ENCODE measurements around the gene AEBP1.

Gene AEBP1

DNA sequence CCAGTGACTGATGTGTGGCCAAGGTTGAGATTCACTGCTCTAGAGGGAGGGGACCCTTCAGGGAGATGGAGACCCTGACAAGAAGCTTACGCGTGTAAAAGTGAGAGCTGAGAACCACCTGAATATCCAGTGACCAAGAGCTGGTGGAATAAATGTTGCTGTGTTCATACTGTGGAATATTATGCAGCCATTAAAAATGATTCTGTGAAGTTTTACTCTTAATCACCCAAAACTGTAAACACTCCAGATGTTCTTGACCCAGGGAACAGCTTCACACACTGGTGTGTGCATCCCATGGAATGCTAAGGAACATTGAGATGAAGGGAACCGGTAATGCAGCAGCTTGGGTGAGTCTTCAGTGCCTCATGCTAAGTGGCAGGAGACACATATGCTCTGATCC lies 17.5 kb upstream of the AEBP1 start:
- Histone ChIP-seq H3K4me3 (replicated peaks; ENCODE audit: insufficient read depth, low read length) (no peak overlapping the region), H3K27ac (replicated peaks) (no peak overlapping the region), H3K27me3 (ENCODE audit: insufficient read depth, poor library complexity, severe bottlenecking) (no peaks in the 10 kb centered on the region)
- TF ChIP-seq POLR2AphosphoS5 (IDR thresholded peaks at IDR 0.05; ENCODE audit: low read depth), result no peak
- no peak for TF ChIP-seq GABPA (IDR thresholded peaks at IDR 0.05; ENCODE audit: low read depth)
- TF ChIP-seq, protein P1, sequence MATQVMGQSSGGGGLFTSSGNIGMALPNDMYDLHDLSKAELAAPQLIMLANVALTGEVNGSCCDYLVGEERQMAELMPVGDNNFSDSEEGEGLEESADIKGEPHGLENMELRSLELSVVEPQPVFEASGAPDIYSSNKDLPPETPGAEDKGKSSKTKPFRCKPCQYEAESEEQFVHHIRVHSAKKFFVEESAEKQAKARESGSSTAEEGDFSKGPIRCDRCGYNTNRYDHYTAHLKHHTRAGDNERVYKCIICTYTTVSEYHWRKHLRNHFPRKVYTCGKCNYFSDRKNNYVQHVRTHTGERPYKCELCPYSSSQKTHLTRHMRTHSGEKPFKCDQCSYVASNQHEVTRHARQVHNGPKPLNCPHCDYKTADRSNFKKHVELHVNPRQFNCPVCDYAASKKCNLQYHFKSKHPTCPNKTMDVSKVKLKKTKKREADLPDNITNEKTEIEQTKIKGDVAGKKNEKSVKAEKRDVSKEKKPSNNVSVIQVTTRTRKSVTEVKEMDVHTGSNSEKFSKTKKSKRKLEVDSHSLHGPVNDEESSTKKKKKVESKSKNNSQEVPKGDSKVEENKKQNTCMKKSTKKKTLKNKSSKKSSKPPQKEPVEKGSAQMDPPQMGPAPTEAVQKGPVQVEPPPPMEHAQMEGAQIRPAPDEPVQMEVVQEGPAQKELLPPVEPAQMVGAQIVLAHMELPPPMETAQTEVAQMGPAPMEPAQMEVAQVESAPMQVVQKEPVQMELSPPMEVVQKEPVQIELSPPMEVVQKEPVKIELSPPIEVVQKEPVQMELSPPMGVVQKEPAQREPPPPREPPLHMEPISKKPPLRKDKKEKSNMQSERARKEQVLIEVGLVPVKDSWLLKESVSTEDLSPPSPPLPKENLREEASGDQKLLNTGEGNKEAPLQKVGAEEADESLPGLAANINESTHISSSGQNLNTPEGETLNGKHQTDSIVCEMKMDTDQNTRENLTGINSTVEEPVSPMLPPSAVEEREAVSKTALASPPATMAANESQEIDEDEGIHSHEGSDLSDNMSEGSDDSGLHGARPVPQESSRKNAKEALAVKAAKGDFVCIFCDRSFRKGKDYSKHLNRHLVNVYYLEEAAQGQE (IDR thresholded peaks at IDR 0.05; ENCODE audit: insufficient replicate concordance, low read depth), result no peak
- TF ChIP-seq, protein P2, sequence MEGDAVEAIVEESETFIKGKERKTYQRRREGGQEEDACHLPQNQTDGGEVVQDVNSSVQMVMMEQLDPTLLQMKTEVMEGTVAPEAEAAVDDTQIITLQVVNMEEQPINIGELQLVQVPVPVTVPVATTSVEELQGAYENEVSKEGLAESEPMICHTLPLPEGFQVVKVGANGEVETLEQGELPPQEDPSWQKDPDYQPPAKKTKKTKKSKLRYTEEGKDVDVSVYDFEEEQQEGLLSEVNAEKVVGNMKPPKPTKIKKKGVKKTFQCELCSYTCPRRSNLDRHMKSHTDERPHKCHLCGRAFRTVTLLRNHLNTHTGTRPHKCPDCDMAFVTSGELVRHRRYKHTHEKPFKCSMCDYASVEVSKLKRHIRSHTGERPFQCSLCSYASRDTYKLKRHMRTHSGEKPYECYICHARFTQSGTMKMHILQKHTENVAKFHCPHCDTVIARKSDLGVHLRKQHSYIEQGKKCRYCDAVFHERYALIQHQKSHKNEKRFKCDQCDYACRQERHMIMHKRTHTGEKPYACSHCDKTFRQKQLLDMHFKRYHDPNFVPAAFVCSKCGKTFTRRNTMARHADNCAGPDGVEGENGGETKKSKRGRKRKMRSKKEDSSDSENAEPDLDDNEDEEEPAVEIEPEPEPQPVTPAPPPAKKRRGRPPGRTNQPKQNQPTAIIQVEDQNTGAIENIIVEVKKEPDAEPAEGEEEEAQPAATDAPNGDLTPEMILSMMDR (IDR thresholded peaks at IDR 0.05; ENCODE audit: insufficient read depth, low read length), result no peak
- DNase-seq (ENCODE audit: low read depth in 1 of 2, low spot score in 1 of 2), result no peak

DNA sequence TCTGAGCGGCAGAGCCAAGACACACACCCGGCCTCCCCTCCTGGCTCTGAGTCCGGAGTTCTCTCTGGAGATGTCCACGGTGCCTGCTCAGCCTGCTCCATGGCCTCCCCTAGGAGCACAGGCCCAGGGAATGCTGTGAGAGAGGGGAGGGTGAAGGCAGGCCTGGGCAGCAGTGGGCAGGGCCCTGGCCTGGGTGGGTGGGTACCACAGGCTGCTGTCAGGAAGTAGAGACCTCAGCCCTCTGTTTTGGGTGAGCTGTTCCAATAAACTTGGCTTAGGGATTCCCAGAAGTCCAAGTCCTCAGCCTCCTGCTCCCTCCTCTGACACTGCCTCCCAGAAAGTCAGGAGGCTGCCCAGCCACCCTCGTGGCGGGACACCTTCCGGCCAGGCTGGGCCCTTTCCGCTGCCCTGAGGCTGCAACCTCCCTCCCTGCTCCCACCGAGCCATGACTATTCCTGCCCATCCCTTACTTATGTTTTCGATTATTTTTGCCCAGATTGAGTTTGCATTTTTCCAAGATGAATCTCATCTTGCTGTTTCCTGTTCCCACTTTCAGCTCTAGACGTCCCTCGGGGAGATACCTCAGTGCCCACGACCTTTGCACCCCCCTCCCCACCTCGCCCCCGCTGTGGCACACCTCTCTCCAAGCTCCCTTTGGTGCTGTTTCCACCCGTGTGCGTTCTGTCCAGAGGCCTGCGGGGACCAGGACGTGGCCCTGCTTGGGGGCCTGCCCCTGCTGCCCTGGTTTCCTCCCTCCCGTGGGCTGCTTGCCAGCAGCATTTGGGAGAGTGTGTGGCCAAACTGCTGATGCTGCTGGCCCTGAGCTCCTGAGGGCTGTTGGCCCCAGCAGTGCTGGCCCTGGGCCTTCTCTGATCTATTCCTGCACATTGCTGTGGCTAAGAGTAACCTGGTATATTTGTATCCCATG lies 16.0 kb upstream of the AEBP1 start:
- DNase-seq (ENCODE audit: low read depth in 1 of 2, low spot score in 1 of 2), result no peak
- TF ChIP-seq SPI1 (IDR thresholded peaks at IDR 0.05; ENCODE audit: borderline replicate concordance, low read depth) (no peak), GABPA (IDR thresholded peaks at IDR 0.05; ENCODE audit: low read depth) (no peak), POLR2AphosphoS5 (IDR thresholded peaks at IDR 0.05; ENCODE audit: low read depth) (no peak)
- TF ChIP-seq, protein P2 (IDR thresholded peaks at IDR 0.05; ENCODE audit: insufficient read depth, low read length), result no peak
- TF ChIP-seq, protein P1 (IDR thresholded peaks at IDR 0.05; ENCODE audit: insufficient replicate concordance, low read depth), result no peak
- H3K4me3 ChIP-seq (replicated peaks; ENCODE audit: insufficient read depth, low read length), result no peak overlapping the region
- no peak overlapping the region for H3K27ac ChIP-seq (replicated peaks)
- H3K27me3 ChIP-seq (ENCODE audit: insufficient read depth, poor library complexity, severe bottlenecking), result no peaks in the 10 kb centered on the region

DNA sequence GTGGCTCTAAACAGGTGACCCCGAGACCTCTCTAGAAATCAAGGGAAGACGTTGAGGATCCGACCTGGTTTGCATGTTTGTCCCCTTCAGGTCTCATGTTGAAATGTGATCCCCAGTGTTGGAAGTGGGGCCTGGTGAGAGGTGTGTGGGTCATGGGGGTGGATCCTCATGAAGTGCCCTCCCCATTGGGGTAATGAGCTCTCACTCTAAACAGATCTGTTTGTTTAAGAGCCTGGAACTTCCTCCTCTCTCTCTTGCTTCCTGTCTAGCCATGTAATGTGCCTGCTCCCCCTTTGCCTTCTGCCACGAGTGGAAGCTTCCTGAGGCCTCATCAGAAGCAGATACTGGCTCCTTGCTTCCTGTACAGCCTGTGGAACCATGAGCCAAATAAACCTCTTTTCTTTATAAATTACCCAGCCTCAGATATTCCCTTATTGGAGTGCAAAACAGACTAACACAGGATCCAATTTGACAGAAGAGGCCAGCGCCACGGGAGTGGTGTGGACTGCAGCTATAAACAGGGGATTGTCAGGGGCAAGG lies 11.0 kb upstream of the AEBP1 start:
- 0 out of 2 replicates have a peak overlapping the region, but pooled peaks have one; percentile 9 for H3K27ac ChIP-seq (replicated peaks)
- no peaks in the 10 kb centered on the region for H3K27me3 ChIP-seq (ENCODE audit: insufficient read depth, poor library complexity, severe bottlenecking)
- H3K4me3 ChIP-seq (replicated peaks; ENCODE audit: insufficient read depth, low read length), result no peak overlapping the region
- no peak for TF ChIP-seq SPI1 (IDR thresholded peaks at IDR 0.05; ENCODE audit: borderline replicate concordance, low read depth)
- TF ChIP-seq GABPA (IDR thresholded peaks at IDR 0.05; ENCODE audit: low read depth), result no peak
- TF ChIP-seq POLR2AphosphoS5 (IDR thresholded peaks at IDR 0.05; ENCODE audit: low read depth), result no peak
- TF ChIP-seq, protein P1 (IDR thresholded peaks at IDR 0.05; ENCODE audit: insufficient replicate concordance, low read depth), result no peak
- TF ChIP-seq, protein P2 (IDR thresholded peaks at IDR 0.05; ENCODE audit: insufficient read depth, low read length), result no peak
- DNase-seq (ENCODE audit: low read depth in 1 of 2, low spot score in 1 of 2), result peak in 1 of 2 experiments; percentile 30

Data from HL-60 (cell line).